Hepatocyte (in vitro differentiated cells): Measurements from ENCODE around the gene HBQ1. TPM values are rescaled to one million over a fixed set of nuclear protein-coding genes. Genes with fewer than 3 reads are reported as not detected.

Experiments used
- DNase-seq: peaks from one replicate; pipeline ENCODE4 v3.0.0-alpha.2; 2016; ENCODE audit warnings: low spot score
- H2AFZ ChIP-seq: fragments of 200-600 bp; sonication (generic); 2 replicates; pipeline ENCODE4 v1.6.0; 2016; ENCODE audit warnings: antibody characterized with exemption, mild to moderate bottlenecking
- H3K27ac ChIP-seq: fragments of 200-600 bp; sonication (generic); 2 replicates; pipeline ENCODE4 v1.5.1; 2016; ENCODE audit warnings: mild to moderate bottlenecking
- H3K27me3 ChIP-seq: fragments of 200-600 bp; sonication (generic); 2 replicates; pipeline ENCODE4 v1.6.1; 2016
- H3K36me3 ChIP-seq: fragments of 200-600 bp; sonication (generic); replicated peaks from 2 replicates; pipeline ENCODE4 v1.5.1; 2016; ENCODE audit warnings: low read depth; ENCODE audit not compliant: insufficient read depth
- H3K4me1 ChIP-seq: fragments of 200-600 bp; sonication (generic); 2 replicates; pipeline ENCODE4 v1.5.1; 2016; ENCODE audit warnings: mild to moderate bottlenecking, moderate library complexity; ENCODE audit not compliant: insufficient read depth
- H3K4me2 ChIP-seq: fragments of 200-600 bp; sonication (generic); 2 replicates; pipeline ENCODE4 v1.6.0; 2016
- H3K4me3 ChIP-seq: fragments of 200-600 bp; sonication (generic); 2 replicates; pipeline ENCODE4 v1.5.1; 2016; ENCODE audit warnings: mild to moderate bottlenecking
- H3K79me2 ChIP-seq: fragments of 200-600 bp; sonication (generic); 2 replicates; pipeline ENCODE4 v1.6.0; 2017; ENCODE audit warnings: mild to moderate bottlenecking
- H3K9me2 ChIP-seq: fragments of 200-600 bp; sonication (generic); replicated peaks from 2 replicates; pipeline ENCODE4 v1.6.0; 2017; ENCODE audit warnings: mild to moderate bottlenecking; ENCODE audit not compliant: insufficient read depth
- H3K9me3 ChIP-seq: fragments of 200-600 bp; sonication (generic); 2 replicates; pipeline ENCODE4 v1.5.1; 2016; ENCODE audit warnings: low read depth, mild to moderate bottlenecking
- H4K20me1 ChIP-seq: fragments of 200-600 bp; sonication (generic); 2 replicates; pipeline ENCODE4 v1.6.0; 2016; ENCODE audit warnings: mild to moderate bottlenecking; ENCODE audit not compliant: insufficient read depth, poor library complexity, severe bottlenecking
- EZH2 ChIP-seq: fragments of 200-600 bp; sonication (generic); IDR thresholded peaks from 2 replicates; pipeline ENCODE4 v1.6.1; 2016; ENCODE audit warnings: antibody characterized with exemption, mild to moderate bottlenecking, borderline replicate concordance
- EZH2phosphoT487 ChIP-seq: fragments of 200-600 bp; sonication (generic); IDR thresholded peaks from one replicate; pipeline ENCODE4 v1.6.1; 2018; ENCODE audit warnings: antibody characterized with exemption, mild to moderate bottlenecking, low read depth, moderate library complexity; ENCODE audit not compliant: unreplicated experiment, severe bottlenecking
- WGBS: methylation state at CpG from one replicate; pipeline ENCODE4 v1.1.6; 2016; ENCODE audit warnings: low lambda C conversion rate; ENCODE audit errors: missing lambda C conversion rate; 5-methylcytosine and 5-hydroxymethylcytosine counted together
- polyA plus RNA-seq: library from polyadenylated mRNA; unstranded; fragments of >200 nt; fragmentation: Nextera tagmentation; extraction: Ambion mirVana; gene quantifications from 2 replicates; pipeline ENCODE4 v1.2.1, GENCODE V29; 2016
- total RNA-seq: library from RNA; depleted of rRNA; stranded (reverse); fragments of >200 nt; gene quantifications from 2 replicates; pipeline ENCODE4 v1.2.3, GENCODE V29; 2014
- TF ChIP-seq, protein P1 (sequence below): fragments of 200-600 bp; sonication (generic); IDR thresholded peaks from 2 replicates; pipeline ENCODE4 v1.5.1; 2016; ENCODE audit warnings: antibody characterized with exemption, mild to moderate bottlenecking; ENCODE audit not compliant: poor library complexity

Gene HBQ1
- total and polyA plus RNA-seq, 2 experiments from 2014 or later, result 0.30 TPM; not detected in 1

DNA sequence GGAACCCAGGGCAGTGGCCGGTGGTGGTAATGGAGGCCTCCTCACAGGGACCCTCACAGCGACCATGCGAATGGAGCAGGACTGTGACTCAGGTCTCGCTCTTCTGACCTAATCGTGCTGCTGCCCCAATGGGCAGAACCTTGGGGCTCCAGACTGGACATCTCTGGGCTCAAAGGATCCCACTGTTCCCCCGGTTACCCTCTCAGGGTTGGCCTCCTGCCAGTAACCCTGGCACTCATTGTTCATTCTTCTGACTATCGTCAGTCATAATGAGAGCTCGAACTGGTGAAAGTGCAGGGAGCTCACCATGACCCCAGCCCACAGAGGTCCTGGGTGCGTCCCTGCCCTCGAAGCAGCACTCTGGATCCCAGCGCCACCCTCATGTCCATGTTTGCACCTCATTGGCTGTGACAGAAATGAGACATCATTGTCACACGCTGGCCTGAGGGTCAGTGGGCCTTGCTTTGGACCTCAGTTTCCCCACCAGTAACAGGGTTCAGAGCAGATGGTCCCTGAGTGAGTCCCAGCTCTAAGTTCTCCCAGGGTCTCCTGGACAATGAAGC is 37.8 kb upstream of the HBQ1 start:
- Histone ChIP-seq H3K9me3 (no peaks in the 10 kb centered on the region), H3K9me2 (no peaks in the 10 kb centered on the region), H2AFZ (no peak overlapping the region), H3K36me3 (no peaks in the 10 kb centered on the region), H3K79me2 (peaks cover 5% of the 10 kb centered on the region), H3K27me3 (no peaks in the 10 kb centered on the region), H3K4me2 (no peak overlapping the region), H3K4me1 (no peaks in the 10 kb centered on the region), H3K4me3 (no peak overlapping the region), H3K27ac (no peak overlapping the region), H4K20me1 (no peaks in the 10 kb centered on the region)
- WGBS, result 91% methylated on average over 12 of the region's 12 CpGs
- no peak for DNase-seq
- TF ChIP-seq, protein P1, sequence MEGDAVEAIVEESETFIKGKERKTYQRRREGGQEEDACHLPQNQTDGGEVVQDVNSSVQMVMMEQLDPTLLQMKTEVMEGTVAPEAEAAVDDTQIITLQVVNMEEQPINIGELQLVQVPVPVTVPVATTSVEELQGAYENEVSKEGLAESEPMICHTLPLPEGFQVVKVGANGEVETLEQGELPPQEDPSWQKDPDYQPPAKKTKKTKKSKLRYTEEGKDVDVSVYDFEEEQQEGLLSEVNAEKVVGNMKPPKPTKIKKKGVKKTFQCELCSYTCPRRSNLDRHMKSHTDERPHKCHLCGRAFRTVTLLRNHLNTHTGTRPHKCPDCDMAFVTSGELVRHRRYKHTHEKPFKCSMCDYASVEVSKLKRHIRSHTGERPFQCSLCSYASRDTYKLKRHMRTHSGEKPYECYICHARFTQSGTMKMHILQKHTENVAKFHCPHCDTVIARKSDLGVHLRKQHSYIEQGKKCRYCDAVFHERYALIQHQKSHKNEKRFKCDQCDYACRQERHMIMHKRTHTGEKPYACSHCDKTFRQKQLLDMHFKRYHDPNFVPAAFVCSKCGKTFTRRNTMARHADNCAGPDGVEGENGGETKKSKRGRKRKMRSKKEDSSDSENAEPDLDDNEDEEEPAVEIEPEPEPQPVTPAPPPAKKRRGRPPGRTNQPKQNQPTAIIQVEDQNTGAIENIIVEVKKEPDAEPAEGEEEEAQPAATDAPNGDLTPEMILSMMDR, result no peak
- TF ChIP-seq EZH2phosphoT487 (no peak), EZH2 (no peak)

DNA sequence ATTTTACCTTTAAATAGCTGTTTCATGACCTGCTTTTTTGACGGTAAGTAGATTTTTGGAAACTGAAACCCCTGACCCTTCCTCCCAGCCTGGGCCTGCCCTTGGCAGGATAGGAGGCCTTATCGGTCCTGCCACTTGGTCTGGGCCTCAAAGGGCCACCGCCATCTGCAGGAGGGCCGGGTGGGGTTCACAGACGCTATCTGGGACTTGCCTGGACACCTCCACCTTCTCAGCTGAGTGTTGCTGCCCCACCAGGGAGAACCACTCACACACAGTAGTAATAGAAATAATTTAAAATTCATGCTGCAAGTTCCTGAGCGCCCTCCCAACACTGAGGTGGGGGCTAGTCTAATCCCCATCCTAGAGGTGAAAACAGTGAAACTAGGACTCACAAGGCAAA is 37.2 kb upstream of the HBQ1 start:
- no peaks in the 10 kb centered on the region for H3K36me3 ChIP-seq
- no peaks in the 10 kb centered on the region for H3K27me3 ChIP-seq
- H3K4me3 ChIP-seq, result no peak overlapping the region
- no peak overlapping the region for H2AFZ ChIP-seq
- H3K4me2 ChIP-seq, result no peak overlapping the region
- WGBS, result 89% methylated on average over 6 of the region's 6 CpGs
- no peaks in the 10 kb centered on the region for H3K4me1 ChIP-seq
- H3K9me2 ChIP-seq, result no peaks in the 10 kb centered on the region
- no peaks in the 10 kb centered on the region for H4K20me1 ChIP-seq
- no peak for DNase-seq
- peaks cover under 1% of the 10 kb centered on the region for H3K79me2 ChIP-seq
- no peaks in the 10 kb centered on the region for H3K9me3 ChIP-seq
- H3K27ac ChIP-seq, result no peak overlapping the region
- TF ChIP-seq EZH2phosphoT487 (no peak), EZH2 (no peak)
- TF ChIP-seq, protein P1, result no peak

DNA sequence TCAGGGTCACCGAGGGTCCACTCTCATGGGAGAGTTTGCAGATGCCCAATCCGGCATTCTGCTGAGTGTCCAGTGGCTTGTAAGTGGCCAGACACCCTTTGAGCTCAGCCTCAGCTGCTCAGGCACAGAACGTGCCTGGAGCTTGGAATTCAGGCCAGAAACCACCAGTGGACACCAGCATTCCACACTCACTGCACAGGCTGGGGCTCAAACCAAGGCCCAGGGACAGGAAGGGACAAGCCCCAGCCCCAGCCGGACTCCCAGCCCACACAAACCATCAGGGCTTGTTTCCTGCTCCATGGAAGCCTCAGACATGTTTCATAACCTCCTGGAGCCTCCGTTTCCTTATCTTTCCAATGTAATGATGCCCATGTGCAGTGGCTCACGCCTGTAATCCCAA is 36.8 kb upstream of the HBQ1 start:
- Histone ChIP-seq H3K27ac (no peak overlapping the region), H3K36me3 (no peaks in the 10 kb centered on the region), H3K4me1 (no peaks in the 10 kb centered on the region), H3K27me3 (peaks cover 2% of the 10 kb centered on the region), H3K9me3 (no peaks in the 10 kb centered on the region), H2AFZ (no peak overlapping the region), H3K4me2 (no peak overlapping the region), H4K20me1 (no peaks in the 10 kb centered on the region), H3K79me2 (no peaks in the 10 kb centered on the region), H3K4me3 (no peak overlapping the region), H3K9me2 (no peaks in the 10 kb centered on the region)
- 69% methylated on average over 6 of the region's 6 CpGs for WGBS
- DNase-seq, result no peak
- TF ChIP-seq EZH2phosphoT487 (no peak), EZH2 (no peak)
- TF ChIP-seq, protein P1, result no peak

DNA sequence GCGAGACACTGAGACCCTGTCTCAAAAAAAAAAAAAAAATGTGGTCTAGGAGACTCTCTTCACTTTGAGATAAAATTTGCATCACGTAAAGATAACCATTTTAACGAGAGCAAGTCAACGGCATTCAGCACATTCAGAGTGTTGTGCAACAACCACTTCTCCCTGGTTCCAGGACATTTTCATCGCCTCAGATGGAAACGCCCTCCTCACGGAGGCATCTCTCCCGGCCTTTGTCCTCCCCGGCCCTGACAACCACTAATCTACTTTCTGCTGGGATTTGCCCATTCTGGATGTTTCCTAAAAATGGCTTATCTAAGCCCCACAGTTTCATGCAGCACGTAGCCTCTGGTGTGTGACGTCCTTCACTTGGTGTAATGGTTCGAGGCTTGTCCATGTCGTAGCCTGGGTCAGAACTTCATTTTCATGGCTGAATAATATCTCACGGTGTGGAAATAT is 35.4 kb upstream of the HBQ1 start:
- no peak for DNase-seq
- H3K9me3 ChIP-seq, result no peaks in the 10 kb centered on the region
- no peak overlapping the region for H3K4me2 ChIP-seq
- no peaks in the 10 kb centered on the region for H3K79me2 ChIP-seq
- H3K27me3 ChIP-seq, result peaks cover 8% of the 10 kb centered on the region
- 84% methylated on average over 14 of the region's 14 CpGs for WGBS
- no peak for TF ChIP-seq EZH2phosphoT487
- TF ChIP-seq, protein P1, result no peak
- no peak overlapping the region for H3K27ac ChIP-seq
- H3K9me2 ChIP-seq, result no peaks in the 10 kb centered on the region
- no peak overlapping the region for H2AFZ ChIP-seq
- no peaks in the 10 kb centered on the region for H4K20me1 ChIP-seq
- no peaks in the 10 kb centered on the region for H3K36me3 ChIP-seq
- H3K4me1 ChIP-seq, result no peaks in the 10 kb centered on the region
- H3K4me3 ChIP-seq, result no peak overlapping the region
